ENCODE measurements around the gene FGFR3.

The FGFR3 gene

GRCh38 chr4:1856071-1856942, 63.2 kb downstream of the FGFR3 start, which contains the start of gene LETM1:
Gene LETM1 (minus strand): TSS chr4:1856156. CDS start chr4:1855950, 206 bp downstream.
- Histone ChIP-seq H3K4me1 (ENCODE audit: insufficient read depth, poor library complexity, severe bottlenecking) (peaks cover 2% of the 10 kb centered on the region), H3K27me3 (ENCODE audit: insufficient read depth, poor library complexity, severe bottlenecking) (no peaks in the 10 kb centered on the region), H3K4me3 (ENCODE audit: severe bottlenecking) (peak within 1 kb of the TSS; percentile 73), H3K9me3 (ENCODE audit: severe bottlenecking) (no peaks in the 10 kb centered on the region), H3K27ac (ENCODE audit: poor library complexity, severe bottlenecking) (peak within 1 kb of the TSS; percentile 50), H3K36me3 (ENCODE audit: low read depth) (peaks cover 11% of the 10 kb centered on the region)
- DNase-seq (ENCODE audit: low spot score) = peak; percentile 98
- peak; percentile 18 for TF ChIP-seq CTCF (IDR thresholded peaks at IDR 0.05; ENCODE audit: poor library complexity, severe bottlenecking)
- peak; percentile 95 for ATAC-seq (ENCODE audit: low read depth)

GRCh38 chr4:1856943-1857699, 64.0 kb downstream of the FGFR3 start:
- Histone ChIP-seq H3K27me3 (ENCODE audit: insufficient read depth, poor library complexity, severe bottlenecking) (no peaks in the 10 kb centered on the region), H3K4me1 (ENCODE audit: insufficient read depth, poor library complexity, severe bottlenecking) (peaks cover 2% of the 10 kb centered on the region), H3K36me3 (ENCODE audit: low read depth) (peaks cover 11% of the 10 kb centered on the region), H3K27ac (ENCODE audit: poor library complexity, severe bottlenecking) (peak overlapping the region; percentile 50), H3K9me3 (ENCODE audit: severe bottlenecking) (no peaks in the 10 kb centered on the region), H3K4me3 (ENCODE audit: severe bottlenecking) (peak overlapping the region; percentile 73)
- TF ChIP-seq CTCF (IDR thresholded peaks at IDR 0.05; ENCODE audit: poor library complexity, severe bottlenecking) = no peak
- DNase-seq (ENCODE audit: low spot score) (no peak), ATAC-seq (ENCODE audit: low read depth) (peak; percentile 4; the same call in 1 of the 3 replicates)

GRCh38 chr4:1857931-1858330, 64.8 kb downstream of the FGFR3 start:
- ATAC-seq (ENCODE audit: low read depth) (no peak), DNase-seq (ENCODE audit: low spot score) (no peak)
- Histone ChIP-seq H3K36me3 (ENCODE audit: low read depth) (peaks cover 11% of the 10 kb centered on the region), H3K4me1 (ENCODE audit: insufficient read depth, poor library complexity, severe bottlenecking) (peaks cover 2% of the 10 kb centered on the region), H3K4me3 (ENCODE audit: severe bottlenecking) (no peak overlapping the region), H3K27ac (ENCODE audit: poor library complexity, severe bottlenecking) (no peak overlapping the region), H3K27me3 (ENCODE audit: insufficient read depth, poor library complexity, severe bottlenecking) (no peaks in the 10 kb centered on the region), H3K9me3 (ENCODE audit: severe bottlenecking) (no peaks in the 10 kb centered on the region)
- no peak for TF ChIP-seq CTCF (IDR thresholded peaks at IDR 0.05; ENCODE audit: poor library complexity, severe bottlenecking)
